GM12878 (cell line): ENCODE measurements around the gene WTAP. TPM values are rescaled to one million over a fixed set of nuclear protein-coding genes. Genes with fewer than 3 reads are reported as not detected.

Source experiments
- BACH1 ChIP-seq: fragments of 450-650 bp; IDR thresholded peaks from 2 replicates; pipeline ENCODE4 v1.6.1; 2017; ENCODE audit warnings: mild to moderate bottlenecking, borderline replicate concordance
- BHLHE40 ChIP-seq, 2 experiments: fragments of 450-650 bp in 1 of 2; IDR thresholded peaks; 2 replicates each; pipeline ENCODE4 v1.6.1; 2011 to 2017; ENCODE audit warnings: low read depth in 2 of 2, borderline replicate concordance in 1 of 2, improper control_type of control experiment in 1 of 2, low read length in 1 of 2, mild to moderate bottlenecking in 1 of 2
- CBX3 ChIP-seq: fragments of 200-600 bp; sonication (generic); IDR thresholded peaks from 2 replicates; pipeline ENCODE4 v1.6.1; 2016; ENCODE audit warnings: low read depth, borderline replicate concordance
- CEBPB ChIP-seq, 2 experiments: fragments of 150-350 bp in 1 of 2; IDR thresholded peaks; 2 replicates each; pipeline ENCODE4 v1.6.1; 2012 to 2014; ENCODE audit warnings: low read depth in 2 of 2, low read length in 2 of 2, borderline replicate concordance in 1 of 2, inconsistent platforms in 1 of 2
- CREB1 ChIP-seq: IDR thresholded peaks from 2 replicates; pipeline ENCODE4 v1.6.1; 2012; ENCODE audit warnings: low read depth, mild to moderate bottlenecking, inconsistent platforms
- CUX1 ChIP-seq: IDR thresholded peaks from 2 replicates; pipeline ENCODE4 v1.6.1; 2012; ENCODE audit warnings: improper control_type of control experiment, low read depth, low read length; ENCODE audit not compliant: insufficient replicate concordance
- ELK1 ChIP-seq: IDR thresholded peaks from 2 replicates; pipeline ENCODE4 v1.6.1; 2012; ENCODE audit warnings: low read depth, low read length, improper control_type of control experiment
- FOXK2 ChIP-seq: fragments of 450-650 bp; IDR thresholded peaks from 2 replicates; pipeline ENCODE4 v1.6.1; 2017; ENCODE audit warnings: mild to moderate bottlenecking, moderate library complexity
- FOXM1 ChIP-seq: IDR thresholded peaks from 2 replicates; pipeline ENCODE4 v1.6.1; 2012; ENCODE audit warnings: low read depth, mild to moderate bottlenecking, inconsistent platforms, low read length, moderate library complexity
- HDAC6 ChIP-seq: fragments of 200-600 bp; sonication (generic); IDR thresholded peaks from one replicate; pipeline ENCODE4 v1.8.0; 2017; ENCODE audit warnings: antibody characterized with exemption; ENCODE audit not compliant: unreplicated experiment
- IRF5 ChIP-seq: fragments of 450-650 bp; IDR thresholded peaks from 2 replicates; pipeline ENCODE4 v1.6.1; 2017; ENCODE audit warnings: borderline replicate concordance
- MLLT1 ChIP-seq: fragments of 450-650 bp; IDR thresholded peaks from 2 replicates; pipeline ENCODE4 v1.6.1; 2016; ENCODE audit warnings: mild to moderate bottlenecking
- MYC ChIP-seq: IDR thresholded peaks from 2 replicates; pipeline ENCODE4 v1.6.1; 2011; ENCODE audit warnings: mild to moderate bottlenecking, low read length, moderate library complexity, inconsistent platforms; ENCODE audit not compliant: insufficient read depth, insufficient replicate concordance, insufficient read length, severe bottlenecking
- PAX8 ChIP-seq: fragments of 450-650 bp; IDR thresholded peaks from 2 replicates; pipeline ENCODE4 v1.6.1; 2017; ENCODE audit warnings: mild to moderate bottlenecking, moderate library complexity
- POLR2AphosphoS2 ChIP-seq: IDR thresholded peaks from 2 replicates; pipeline ENCODE4 v1.6.1; 2011; ENCODE audit warnings: low read depth, mild to moderate bottlenecking, low read length, improper control_type of control experiment, moderate library complexity
- POLR2AphosphoS5 ChIP-seq: IDR thresholded peaks from 2 replicates; pipeline ENCODE4 v1.6.1; 2011; ENCODE audit warnings: mild to moderate bottlenecking, low read length, inconsistent platforms
- TARDBP ChIP-seq: IDR thresholded peaks from 2 replicates; pipeline ENCODE4 v1.6.1; 2016; ENCODE audit warnings: borderline replicate concordance
- ZBED1 ChIP-seq: IDR thresholded peaks from 2 replicates; pipeline ENCODE4 v1.6.1; 2016; ENCODE audit warnings: borderline replicate concordance
- ZNF24 ChIP-seq: fragments of 450-650 bp; IDR thresholded peaks from 2 replicates; pipeline ENCODE4 v1.6.1; 2017; ENCODE audit warnings: antibody characterized with exemption, mild to moderate bottlenecking
- ZNF622 ChIP-seq: fragments of 450-650 bp; IDR thresholded peaks from 2 replicates; pipeline ENCODE4 v1.6.1; 2017; ENCODE audit warnings: mild to moderate bottlenecking, inconsistent platforms
- polyA plus RNA-seq, 11 experiments: library from polyadenylated mRNA; depleted of rRNA in 4 of 11; unstranded in 6 of 11; stranded (reverse) in 5 of 11; fragments of >200 nt; fragmentation: Nextera tagmentation in 4 of 11; fragmentation: Illumina TruSeq in 1 of 11; extraction: Ambion mirVana in 4 of 11; extraction: Trizol in 1 of 11; gene quantifications; 1 replicate in 1 of 11; 2 replicates in 10 of 11; pipeline versions ENCODE4 v1.2.1 to v1.2.3, GENCODE V29; 2011 to 2016; ENCODE audit warnings: inconsistent platforms in 2 of 11, missing spikeins in 2 of 11, low read depth in 1 of 11
- total RNA-seq, 4 experiments: library from RNA; depleted of rRNA in 3 of 4; stranded (reverse); fragments of >200 nt in 3 of 4; fragmentation: Illumina TruSeq in 1 of 4; extraction: Trizol in 1 of 4; gene quantifications; 2 replicates each; pipeline versions ENCODE4 v1.2.1 to v1.2.3, GENCODE V29; 2013 to 2021

WTAP gene
- total and polyA plus RNA-seq, 10 of the 15 experiments (the other 5 are each of a cell fraction or from before 2014, with no cell fraction given), result 38.7 to 132 (median 83.1) TPM

- no peak for TF ChIP-seq CUX1
- TF ChIP-seq HDAC6, result no peak
- TF ChIP-seq POLR2AphosphoS2, result peak; percentile 83; the same call in 1 of the 2 replicates
- peak; percentile 89 for TF ChIP-seq FOXK2
- TF ChIP-seq MLLT1, result peak; percentile 43; the same call in 1 of the 2 replicates
- TF ChIP-seq ZBED1, result peak; percentile 52; the same call in 1 of the 2 replicates
- TF ChIP-seq CREB1, result peak; percentile 74
- no peak; the same call in 1 of the 2 replicates for TF ChIP-seq PAX8
- TF ChIP-seq BHLHE40 (IDR thresholded peaks at IDR 0.05; ENCODE audit: borderline replicate concordance in 1 of 2, low read depth in 2 of 2, low read length in 1 of 2), result 0 out of 4 replicates have a peak, but pooled peaks of 1 of the 2 experiments have one; percentile 9
- TF ChIP-seq MYC, result peak; percentile 41
- no peak for TF ChIP-seq ZNF24
- no peak for TF ChIP-seq CBX3
- peak; percentile 95 for TF ChIP-seq POLR2AphosphoS5
- TF ChIP-seq TARDBP, result no peak
- TF ChIP-seq ELK1, result peak; percentile 73; the same call in 1 of the 2 replicates
- no peak for TF ChIP-seq CEBPB (IDR thresholded peaks at IDR 0.05; ENCODE audit: borderline replicate concordance in 1 of 2, low read depth in 2 of 2, low read length in 2 of 2)
- 0 out of 2 replicates have a peak, but pooled peaks have one; percentile 7 for TF ChIP-seq FOXM1
- no peak for TF ChIP-seq ZNF622
- TF ChIP-seq BACH1, result peak; percentile 66
- TF ChIP-seq IRF5, result no peak
Measured at GRCh38 chr6:159789377-159790148, 62.3 kb downstream of the WTAP start, which contains the start of gene TCP1 (continued).
